HFFc6 (cell line): ENCODE measurements around the gene LRRIQ1. TPM values are rescaled to one million over a fixed set of nuclear protein-coding genes. Genes with fewer than 3 reads are reported as not detected.

ENCODE experiments used
- DNase-seq: peaks from one replicate; pipeline ENCODE4 v3.0.0-alpha.2; 2018
- H3K27ac Mint-ChIP-seq: 2 replicates; pipeline ENCODE4 v1.8.0; 2020; ENCODE audit warnings: mild to moderate bottlenecking, mixed read lengths
- H3K27me3 Mint-ChIP-seq: 2 replicates; pipeline ENCODE4 v1.8.0; 2021; ENCODE audit warnings: mild to moderate bottlenecking, moderate library complexity, mixed read lengths; ENCODE audit not compliant: insufficient read depth
- H3K36me3 Mint-ChIP-seq: 2 replicates; pipeline ENCODE4 v1.8.0; 2021; ENCODE audit warnings: low read depth, mixed read lengths
- H3K4me1 Mint-ChIP-seq: 2 replicates; pipeline ENCODE4 v1.8.0; 2020; ENCODE audit warnings: low read depth, mixed read lengths
- H3K4me3 Mint-ChIP-seq: 2 replicates; pipeline ENCODE4 v1.8.0; 2020; ENCODE audit warnings: mild to moderate bottlenecking, moderate library complexity, mixed read lengths
- H3K9me3 Mint-ChIP-seq: 2 replicates; pipeline ENCODE4 v1.8.0; 2020; ENCODE audit warnings: mild to moderate bottlenecking, mixed read lengths
- total RNA-seq, 6 experiments: library from RNA; stranded (reverse); fragmentation: NEBNext Ultra II Directional; extraction: Animal tissue kit (Norgen Biotek cat#: 25700); gene quantifications; 2 replicates in 1 of 6; 3 replicates in 5 of 6; pipeline ENCODE4 v1.2.3, GENCODE V29; 2021
- TF ChIP-seq, protein P1 (sequence below): fragments of 200-600 bp; sonication (generic); IDR thresholded peaks from 2 replicates; pipeline ENCODE4 v1.5.0; 2021; ENCODE audit warnings: antibody characterized with exemption, mild to moderate bottlenecking

The LRRIQ1 gene
- total RNA-seq, 6 experiments from 2014 or later: 0.21 to 0.57 TPM; not detected in 4

DNA sequence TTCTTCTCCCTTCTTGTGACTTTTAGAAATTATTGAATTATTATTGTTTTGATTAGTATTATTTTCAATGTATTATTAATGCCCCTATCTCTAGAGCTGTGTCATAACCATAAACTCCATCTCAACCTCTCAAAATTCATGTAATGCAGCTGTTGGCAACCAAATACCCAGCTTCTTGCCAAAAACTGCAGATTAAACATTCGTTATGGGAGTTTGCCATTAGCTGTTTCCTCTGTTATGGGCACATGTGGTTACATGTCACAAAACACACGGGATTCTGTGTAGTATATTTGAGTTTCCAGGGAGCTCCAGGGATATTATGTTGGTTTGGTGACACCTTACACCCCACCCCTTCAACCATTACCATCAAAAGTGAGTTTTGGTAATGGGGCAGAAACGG lies 241.0 kb downstream of the LRRIQ1 start:
- peaks cover 18% of the 10 kb centered on the region; the same call in 1 of the 2 replicates for H3K27me3 Mint-ChIP-seq
- DNase-seq: no peak

GRCh38 chr12:85277900-85278597 lies 241.9 kb downstream of the LRRIQ1 start:
- DNase-seq: no peak
- Mint-ChIP-seq H3K9me3 (no peaks in the 10 kb centered on the region; the same call in 1 of the 2 replicates), H3K4me1 (peaks cover 8% of the 10 kb centered on the region; the same call in 1 of the 2 replicates), H3K4me3 (no peak overlapping the region), H3K36me3 (no peaks in the 10 kb centered on the region), H3K27me3 (peaks cover 18% of the 10 kb centered on the region; the same call in 1 of the 2 replicates), H3K27ac (no peak overlapping the region)
- TF ChIP-seq, protein P1, sequence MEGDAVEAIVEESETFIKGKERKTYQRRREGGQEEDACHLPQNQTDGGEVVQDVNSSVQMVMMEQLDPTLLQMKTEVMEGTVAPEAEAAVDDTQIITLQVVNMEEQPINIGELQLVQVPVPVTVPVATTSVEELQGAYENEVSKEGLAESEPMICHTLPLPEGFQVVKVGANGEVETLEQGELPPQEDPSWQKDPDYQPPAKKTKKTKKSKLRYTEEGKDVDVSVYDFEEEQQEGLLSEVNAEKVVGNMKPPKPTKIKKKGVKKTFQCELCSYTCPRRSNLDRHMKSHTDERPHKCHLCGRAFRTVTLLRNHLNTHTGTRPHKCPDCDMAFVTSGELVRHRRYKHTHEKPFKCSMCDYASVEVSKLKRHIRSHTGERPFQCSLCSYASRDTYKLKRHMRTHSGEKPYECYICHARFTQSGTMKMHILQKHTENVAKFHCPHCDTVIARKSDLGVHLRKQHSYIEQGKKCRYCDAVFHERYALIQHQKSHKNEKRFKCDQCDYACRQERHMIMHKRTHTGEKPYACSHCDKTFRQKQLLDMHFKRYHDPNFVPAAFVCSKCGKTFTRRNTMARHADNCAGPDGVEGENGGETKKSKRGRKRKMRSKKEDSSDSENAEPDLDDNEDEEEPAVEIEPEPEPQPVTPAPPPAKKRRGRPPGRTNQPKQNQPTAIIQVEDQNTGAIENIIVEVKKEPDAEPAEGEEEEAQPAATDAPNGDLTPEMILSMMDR: no peak

More for the DNA sequence above, 241.0 kb downstream of the LRRIQ1 start:
- Mint-ChIP-seq H3K4me3 (no peak overlapping the region), H3K9me3 (no peaks in the 10 kb centered on the region; the same call in 1 of the 2 replicates), H3K27ac (no peak overlapping the region), H3K4me1 (peaks cover 8% of the 10 kb centered on the region; the same call in 1 of the 2 replicates), H3K36me3 (no peaks in the 10 kb centered on the region)
- TF ChIP-seq, protein P1: no peak

GRCh38 chr12:85278598-85279448 lies 242.7 kb downstream of the LRRIQ1 start:
- TF ChIP-seq, protein P1: no peak
- Mint-ChIP-seq H3K4me3 (no peak overlapping the region; the same call in 1 of the 2 replicates), H3K27ac (no peak overlapping the region), H3K36me3 (no peaks in the 10 kb centered on the region), H3K4me1 (peaks cover 8% of the 10 kb centered on the region; the same call in 1 of the 2 replicates), H3K9me3 (no peaks in the 10 kb centered on the region; the same call in 1 of the 2 replicates), H3K27me3 (peaks cover 16% of the 10 kb centered on the region; the same call in 1 of the 2 replicates)
- no peak for DNase-seq

- Mint-ChIP-seq H3K4me3 (peak overlapping the region; percentile 88), H3K4me1 (peaks cover 8% of the 10 kb centered on the region; the same call in 1 of the 2 replicates), H3K9me3 (no peaks in the 10 kb centered on the region; the same call in 1 of the 2 replicates), H3K27ac (no peak overlapping the region), H3K27me3 (peaks cover 16% of the 10 kb centered on the region; the same call in 1 of the 2 replicates), H3K36me3 (no peaks in the 10 kb centered on the region)
- DNase-seq: no peak
- TF ChIP-seq, protein P1: no peak
These were observed 243.5 kb downstream of the LRRIQ1 start for GRCh38 chr12:85279449-85280164.
